ENCODE measurements around the gene CYS1.

CYS1 gene

DNA sequence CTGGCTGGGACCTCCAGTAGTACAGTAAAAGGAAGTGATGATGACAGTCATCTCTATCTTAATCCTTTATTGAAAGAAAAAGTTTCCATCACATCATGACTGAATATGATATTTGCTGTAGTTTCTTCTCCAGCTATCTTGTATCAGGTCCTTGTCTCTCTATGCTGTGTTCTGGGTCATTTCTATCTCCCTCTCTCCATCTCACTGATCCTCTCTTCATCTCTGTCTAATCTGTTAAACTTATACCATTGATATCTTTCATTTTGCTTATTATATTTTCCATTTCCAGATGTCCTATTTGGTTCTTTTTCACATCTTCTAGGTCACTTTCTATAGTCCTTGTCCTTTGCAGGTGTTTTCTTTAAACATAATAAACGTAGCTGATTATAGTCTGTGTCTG, 12.3 kb downstream of the CYS1 start:
- no peak for DNase-seq

DNA sequence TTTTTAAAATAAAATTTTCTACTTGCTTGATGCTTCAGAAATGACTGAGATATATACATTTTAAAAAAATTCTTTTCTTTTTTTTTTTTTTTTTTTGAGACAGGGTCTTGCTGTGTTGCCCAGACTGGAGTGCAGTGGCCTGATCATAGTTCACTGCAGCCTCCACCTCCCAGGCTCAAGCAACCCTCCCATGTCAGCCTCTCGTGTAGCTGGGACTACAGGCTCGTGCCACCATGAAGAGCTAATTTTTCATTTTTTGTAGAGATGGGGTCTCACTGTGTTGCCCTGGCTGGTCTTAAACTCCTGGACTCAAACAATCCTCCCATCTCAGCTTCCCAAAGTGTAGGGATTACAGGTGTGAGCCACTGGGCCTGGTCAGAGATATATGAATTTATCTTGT, 12.9 kb downstream of the CYS1 start:
- DNase-seq = no peak

DNA sequence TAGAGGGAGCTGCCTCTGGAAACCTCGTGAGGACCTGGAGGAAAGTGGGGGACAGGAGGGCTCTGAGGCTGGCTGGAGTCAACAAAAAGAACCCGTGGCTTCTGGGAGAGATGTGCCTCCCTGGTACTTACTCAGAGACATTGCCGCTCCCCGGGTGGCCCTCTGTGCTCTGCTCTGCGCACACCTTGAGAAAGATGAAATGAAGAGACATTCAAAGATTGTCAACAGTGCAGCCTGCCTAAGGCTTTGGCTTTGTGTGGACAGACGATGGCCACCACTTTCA, 14.5 kb downstream of the CYS1 start:
- DNase-seq = no peak

DNA sequence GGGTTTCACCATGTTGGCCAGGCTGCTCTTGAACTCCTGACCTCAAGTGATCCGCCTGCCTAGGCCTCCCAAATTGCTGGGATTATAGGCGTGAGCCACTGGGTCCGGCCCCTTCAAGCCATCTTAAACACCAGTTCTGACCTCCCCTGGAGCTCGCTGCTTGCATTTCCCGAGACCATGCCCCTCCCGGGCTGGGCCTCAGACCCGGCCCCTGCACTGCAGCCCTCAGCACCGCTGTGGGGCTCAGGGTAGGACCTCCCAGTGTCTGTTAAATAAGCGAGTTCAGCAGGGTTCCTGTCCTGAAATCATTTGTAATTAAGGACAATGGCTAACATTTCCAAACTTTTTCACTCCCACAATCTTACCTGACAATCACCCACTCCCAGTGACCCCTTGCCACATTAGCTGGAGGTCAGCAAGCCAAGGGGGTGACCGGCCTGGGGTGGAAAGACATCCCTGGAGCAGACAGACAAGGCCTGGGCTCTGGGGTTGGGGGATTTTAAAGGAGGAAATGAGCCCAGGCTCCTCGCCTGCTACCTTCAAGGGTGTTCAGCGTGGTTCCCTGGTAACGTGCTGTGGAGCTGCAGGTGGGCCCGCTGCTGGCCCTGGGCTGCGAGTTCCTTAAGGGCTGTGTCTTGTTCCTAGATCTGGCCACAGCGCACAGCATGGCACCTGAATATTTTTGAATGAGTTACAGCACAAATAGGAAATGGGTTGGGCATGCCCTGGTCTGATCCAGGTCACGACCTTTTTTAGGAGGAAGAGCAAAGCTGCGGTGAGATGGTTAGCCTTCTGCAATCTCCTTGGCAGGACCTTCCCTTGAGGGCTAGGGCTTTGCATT, 15.1 kb downstream of the CYS1 start:
- no peak for DNase-seq

DNA sequence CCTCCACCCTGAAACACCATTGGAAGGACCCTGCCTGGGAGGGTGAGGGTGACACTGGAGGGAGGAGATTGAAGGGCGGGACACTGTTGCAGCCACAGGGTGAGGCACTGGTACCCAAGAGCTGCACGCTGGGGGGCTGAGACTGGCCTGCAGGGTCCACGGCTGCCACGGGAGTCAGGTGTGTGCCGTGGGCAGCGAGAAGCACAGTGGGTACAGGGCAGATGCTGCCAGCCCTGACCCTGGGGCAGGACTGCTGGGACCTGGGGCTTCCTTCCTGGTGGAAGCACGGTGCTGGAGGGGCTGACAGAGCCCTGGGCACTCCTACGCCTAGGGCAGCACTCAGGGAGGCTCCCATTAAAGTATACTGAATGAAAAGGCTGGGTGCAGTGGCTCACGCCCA, 16.6 kb downstream of the CYS1 start:
- DNase-seq = no peak

DNA sequence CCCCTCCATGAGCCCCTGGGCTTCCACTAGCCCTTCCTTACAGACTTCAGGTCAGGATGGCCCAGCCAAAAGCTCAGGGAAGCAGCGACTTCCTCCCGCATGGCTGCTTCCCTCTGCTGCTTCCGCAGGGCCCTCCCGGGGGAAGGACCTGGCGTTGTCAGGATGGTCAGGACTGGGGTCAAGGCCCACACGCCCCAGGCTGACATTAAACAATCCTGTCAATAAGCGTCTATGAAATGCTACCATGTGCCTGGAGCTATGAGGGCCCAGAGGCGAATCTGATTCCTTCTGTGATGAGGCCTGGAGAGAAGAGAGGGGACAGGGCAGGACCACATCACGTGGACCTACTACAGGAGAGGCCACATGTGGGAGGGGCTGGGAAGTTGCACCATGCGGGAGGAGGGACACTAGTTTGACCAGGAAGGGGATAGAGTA, 17.3 kb downstream of the CYS1 start:
- DNase-seq = no peak

DNA sequence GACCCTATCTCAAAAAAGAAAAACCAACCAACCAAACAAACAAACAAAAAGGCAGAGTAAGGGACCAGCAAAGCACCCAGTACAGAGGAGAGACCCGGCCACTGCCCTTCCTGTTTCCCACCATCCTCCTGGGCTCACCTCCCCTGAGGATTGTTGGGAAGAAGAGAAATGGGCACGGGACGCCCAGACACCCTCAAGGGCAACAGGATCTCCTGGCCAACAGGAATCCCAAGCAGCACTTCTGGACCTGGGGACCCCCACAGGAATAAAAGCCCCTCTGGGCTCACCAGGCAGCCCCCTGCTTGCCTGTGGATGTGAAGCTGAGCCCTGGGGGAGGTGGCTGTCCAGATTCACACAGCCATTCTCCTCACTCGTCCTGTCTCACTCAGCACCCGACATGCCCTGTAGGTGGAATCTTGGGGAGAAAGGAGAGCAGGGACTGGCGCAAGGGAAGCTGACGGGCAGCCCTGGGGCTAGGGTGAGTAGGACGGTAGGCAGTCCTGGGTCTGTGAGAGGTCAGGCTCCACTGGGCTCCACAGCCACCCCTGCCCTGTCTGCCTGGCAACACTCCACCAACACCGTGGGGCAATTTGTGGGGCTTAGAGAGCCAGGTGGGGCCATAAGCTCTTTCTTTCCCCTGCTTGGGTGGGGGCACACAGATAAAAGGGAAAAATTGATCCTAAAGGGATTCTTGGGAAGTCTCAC, 18.8 kb downstream of the CYS1 start:
- DNase-seq = no peak

DNA sequence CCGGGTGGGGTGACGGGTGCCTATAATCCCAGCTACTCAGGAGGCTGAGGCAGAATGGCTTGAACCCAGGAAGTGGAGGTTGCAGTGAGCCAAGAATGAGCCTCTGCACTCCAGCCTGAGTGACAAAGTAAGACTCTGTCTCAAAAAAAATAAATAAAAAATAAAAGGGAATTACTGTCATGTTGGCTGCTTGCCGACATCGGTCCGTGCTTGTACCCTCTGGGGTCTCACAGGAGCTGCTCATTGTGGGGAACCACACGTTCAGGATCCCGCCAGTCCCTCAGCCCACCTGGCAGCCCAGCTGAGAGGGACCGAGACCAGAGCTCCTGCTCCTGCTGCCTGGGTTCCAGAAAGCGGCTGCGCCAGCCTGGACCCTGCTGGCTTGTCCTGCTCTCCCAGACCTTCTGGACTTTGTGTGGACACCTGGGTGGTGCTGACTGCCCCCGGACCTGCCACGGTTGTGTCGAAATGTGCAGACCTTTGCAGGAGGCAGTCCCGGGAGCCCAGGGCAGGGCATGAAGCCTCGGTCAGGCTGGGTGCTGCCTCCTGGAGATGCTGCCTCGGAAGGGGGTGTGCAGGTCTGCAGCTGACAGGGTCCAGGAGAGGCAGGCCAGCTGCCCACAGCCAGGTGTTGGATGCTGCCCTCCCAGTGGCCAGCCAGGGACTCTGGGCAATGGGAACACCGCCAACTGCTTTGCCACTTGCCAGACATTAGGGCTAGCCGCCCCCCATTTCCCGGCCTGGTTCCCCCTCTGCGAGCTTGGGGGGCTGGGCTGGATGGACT, 20.5 kb downstream of the CYS1 start:
- DNase-seq = no peak

DNA sequence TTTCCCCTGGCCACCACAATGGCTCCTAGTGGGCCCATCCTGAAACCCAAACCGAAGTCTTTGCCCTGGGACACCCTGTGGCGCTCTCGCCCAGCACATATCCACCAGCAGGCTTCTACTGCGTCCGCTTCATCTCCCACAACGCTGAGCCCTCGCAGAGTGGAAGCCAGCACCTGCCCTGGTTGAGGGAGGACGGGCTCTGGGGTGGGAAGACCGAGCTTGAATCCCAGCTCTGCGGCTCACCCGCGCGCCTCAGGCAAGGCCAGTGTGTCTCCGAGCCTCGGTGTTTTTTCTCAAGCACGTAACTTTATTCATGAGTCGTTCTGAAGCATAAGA, 21.2 kb downstream of the CYS1 start:
- no peak for DNase-seq

DNA sequence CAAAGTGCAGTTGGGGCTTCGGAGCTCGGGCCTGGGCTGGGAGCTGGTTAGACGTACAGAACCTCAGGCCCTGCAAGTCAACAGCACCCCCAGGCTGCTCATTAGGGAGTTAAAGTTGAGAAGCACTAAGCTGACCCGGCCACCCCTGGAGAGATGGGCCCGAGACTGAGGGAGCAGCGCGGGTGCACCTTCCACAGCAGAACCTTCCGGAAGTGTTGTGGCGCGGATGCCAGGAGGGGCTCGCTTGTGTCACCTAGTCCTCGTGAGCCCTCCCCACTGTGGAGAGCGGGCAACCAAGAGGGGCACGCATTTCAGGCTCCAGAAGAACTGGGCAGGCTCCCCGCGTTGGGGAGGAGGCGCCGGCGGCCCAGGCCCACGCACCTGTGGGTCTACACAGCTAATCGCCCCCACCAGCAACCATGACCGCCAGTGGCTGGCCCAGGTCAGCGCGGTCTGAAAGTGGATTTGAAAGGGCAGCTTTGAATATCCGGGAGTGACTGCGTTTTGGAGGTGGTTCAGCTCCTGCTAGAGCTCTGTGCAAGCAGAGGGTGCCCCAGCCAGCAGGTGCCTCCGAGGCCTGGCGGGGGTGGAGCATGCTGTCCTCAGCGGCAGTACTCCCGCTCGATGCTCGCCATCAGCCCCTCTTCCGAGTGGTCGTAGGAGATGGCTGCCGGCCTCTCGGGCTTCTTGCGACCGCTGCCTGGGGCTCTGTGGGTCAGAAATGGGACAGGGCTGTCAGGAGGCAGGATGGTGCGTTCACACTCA, 21.8 kb downstream of the CYS1 start:
- DNase-seq = no peak

DNA sequence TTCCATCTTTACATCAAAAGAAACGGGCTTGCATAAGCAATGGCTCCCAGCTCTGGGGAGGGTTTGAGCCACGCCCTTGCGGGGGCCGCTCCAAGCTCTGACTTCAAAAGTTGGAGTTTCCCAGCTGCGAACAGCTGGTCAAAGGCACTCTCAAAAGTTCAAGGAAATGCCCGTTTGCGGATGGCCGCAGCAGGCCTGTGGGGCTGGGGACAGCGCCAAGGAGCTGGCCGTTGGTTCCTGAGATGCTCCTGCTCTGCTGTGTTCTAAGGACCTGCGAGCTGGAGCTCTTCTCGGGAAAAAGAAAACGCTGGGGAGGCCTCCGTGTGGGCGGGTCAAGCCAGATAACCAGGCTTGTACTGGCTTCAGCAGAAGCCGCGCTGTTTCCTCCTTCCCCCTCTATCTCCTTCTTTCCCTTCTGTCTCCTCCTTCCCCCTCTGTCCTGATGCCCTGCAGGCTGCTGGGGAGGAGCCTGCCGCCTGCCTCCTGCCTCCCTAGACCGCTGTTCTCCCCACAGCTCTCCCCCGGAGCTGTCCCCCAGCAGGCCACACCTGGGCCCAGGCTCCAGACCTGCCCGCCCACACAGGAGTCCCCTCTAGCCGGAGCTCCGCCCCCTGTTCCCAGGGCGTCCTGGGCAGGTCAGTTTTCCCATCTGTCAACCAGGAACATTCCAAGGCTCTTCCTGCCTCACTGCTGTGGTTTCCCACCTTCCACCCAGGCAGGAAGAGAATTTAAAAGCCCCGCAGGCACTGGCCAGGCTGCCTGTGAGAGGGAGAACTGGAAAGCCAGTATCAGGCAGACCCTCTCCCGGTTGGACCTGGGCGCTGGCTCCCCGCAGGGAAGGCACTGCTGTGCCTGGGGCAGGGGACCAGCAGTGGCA, 22.7 kb downstream of the CYS1 start:
- DNase-seq = peak; percentile 27

DNA sequence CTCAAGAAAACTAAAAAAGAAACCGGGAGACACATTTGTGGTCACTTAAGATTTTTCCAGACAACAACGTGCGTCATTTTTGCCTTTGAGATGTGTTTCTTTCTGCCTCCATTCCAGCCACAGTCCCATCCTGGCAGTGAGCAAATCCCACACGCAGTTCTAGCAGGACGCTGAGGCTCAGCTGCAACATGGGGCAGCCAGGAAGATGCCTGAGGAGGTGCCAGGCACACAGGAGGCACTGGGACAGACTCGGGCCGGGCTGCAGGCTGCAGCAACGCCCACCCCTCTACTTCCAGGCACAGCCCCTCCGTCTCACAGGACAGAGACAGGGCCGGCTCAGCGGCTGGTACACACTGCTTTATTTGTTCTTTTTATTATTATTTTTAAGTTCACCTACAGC, 23.8 kb downstream of the CYS1 start:
- DNase-seq = no peak

DNA sequence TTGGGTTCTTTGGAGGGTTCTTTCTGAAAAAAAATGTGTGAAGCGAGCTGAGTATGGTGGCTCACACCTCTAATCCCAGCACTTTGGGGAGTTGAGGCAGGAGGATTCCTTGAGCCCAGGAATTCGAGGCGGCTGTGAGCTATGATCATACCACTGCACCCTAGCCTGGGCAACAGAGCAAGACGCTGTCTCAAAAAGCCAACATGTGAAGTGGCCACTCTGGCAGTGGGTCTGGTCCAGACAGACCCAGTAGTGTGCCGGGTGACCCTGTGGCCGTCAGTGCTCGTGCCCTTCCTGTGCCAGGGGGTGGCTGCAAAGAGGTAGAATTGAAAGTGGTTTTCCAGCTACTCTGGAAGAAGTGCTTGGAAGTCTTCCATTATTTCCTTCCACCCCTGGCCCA, 25.2 kb downstream of the CYS1 start:
- no peak for DNase-seq

DNA sequence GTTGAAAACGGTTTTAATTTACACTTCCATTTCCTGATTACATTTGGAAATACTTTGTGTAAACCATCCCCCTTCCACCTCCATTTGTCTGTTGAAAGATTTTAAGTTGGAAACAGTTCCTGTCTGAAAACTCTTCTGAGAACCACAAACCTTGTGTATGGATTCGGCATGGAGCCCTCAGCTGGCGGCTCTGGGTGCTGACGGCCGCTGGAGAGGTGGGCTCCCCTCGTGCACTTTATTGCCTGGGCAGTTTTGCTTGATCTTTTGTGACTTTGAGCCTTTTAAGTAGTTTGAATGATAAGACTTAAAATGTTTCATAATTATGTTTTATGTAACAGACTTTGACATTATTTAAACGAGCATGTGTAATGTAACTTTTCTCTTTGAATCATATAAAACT, 25.8 kb downstream of the CYS1 start:
- DNase-seq = no peak

DNA sequence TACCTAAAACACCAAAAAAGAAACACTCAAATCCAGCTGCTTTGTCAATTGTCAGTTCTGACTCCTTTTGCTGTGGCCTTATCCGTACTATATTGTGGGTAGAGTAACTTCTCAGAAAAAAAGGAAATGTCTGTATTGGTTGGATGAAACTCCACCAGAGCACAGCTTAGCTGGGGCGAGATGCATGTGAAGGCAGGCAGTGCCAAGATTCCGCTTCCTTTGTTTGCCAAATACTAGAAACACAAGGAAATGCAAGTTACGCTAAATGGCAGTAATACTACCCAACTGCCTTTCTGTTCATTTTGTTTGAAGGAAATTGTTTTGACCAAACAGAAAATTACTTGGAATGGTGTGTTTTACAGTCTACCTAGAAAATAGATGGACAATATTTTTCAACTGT, 26.9 kb downstream of the CYS1 start:
- no peak for DNase-seq

DNA sequence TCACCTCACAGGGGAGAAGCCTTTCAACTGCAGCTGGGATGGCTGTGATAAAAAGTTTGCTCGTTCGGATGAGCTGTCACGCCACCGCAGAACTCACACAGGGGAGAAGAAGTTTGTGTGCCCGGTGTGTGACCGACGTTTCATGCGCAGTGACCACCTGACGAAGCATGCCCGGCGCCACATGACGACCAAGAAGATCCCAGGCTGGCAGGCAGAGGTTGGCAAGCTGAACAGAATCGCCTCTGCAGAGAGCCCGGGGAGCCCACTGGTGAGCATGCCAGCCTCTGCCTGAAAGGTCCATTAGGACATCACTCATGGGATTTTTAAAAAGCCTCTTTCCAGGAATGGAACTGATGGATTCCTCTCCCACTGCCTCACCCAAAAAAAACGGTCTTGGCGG, 28.0 kb downstream of the CYS1 start:
- no peak for DNase-seq

DNA sequence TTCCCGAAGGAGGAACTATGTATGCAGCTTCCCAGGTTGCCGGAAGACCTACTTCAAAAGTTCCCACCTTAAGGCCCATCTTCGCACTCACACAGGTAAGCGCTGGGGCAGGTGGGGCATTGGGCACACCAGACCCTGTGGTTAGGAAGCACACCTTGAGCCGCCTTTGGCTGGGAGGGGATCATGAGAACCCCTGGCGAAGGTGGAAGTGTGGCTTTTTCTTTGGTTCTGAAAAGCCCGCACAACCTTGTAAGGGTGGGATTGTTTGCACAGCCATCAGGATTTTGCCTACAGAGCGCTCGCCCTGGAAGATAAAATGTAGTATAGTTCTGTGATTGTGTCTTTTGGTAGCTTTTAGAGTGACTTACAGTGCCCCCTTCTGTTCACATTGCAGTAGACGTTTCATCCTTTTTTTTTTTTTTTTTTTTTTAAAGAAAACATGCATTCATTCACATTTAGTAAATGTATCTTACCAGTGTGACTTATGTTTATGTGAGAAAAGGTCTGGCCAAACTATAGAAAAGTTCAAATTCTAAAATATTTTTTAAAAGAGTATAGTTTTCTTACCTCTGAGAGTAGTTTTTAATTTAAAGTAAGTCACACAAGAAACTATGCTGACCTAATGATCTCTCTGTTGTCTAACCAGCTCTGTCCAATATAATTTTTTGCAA, 31.6 kb downstream of the CYS1 start:
- DNase-seq = no peak

DNA sequence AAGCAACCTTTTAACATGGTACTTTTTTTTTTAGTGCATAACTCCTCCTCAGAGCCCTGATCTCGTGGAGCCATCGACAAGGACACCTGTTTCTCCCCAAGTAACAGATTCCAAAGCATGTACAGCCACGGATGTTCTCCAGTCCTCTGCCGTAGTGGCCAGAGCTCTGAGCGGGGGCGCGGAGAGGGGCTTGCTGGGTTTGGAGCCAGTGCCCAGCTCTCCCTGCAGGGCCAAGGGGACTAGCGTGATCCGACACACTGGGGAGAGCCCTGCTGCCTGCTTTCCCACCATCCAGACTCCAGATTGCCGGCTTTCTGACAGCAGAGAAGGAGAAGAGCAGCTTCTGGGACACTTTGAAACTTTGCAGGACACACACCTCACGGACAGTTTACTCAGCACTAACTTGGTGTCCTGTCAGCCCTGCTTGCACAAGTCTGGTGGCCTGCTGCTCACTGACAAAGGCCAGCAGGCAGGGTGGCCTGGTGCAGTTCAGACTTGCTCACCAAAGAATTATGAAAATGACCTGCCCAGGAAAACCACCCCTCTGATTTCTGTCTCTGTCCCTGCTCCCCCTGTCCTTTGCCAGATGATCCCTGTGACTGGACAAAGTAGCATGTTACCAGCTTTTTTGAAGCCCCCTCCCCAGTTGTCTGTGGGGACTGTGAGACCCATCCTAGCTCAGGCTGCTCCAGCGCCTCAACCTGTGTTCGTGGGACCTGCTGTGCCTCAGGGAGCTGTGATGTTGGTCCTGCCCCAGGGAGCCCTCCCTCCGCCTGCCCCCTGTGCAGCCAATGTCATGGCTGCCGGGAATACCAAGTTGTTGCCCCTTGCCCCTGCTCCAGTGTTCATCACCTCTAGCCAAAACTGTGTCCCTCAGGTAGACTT, 32.4 kb downstream of the CYS1 start:
- no peak for DNase-seq

DNA sequence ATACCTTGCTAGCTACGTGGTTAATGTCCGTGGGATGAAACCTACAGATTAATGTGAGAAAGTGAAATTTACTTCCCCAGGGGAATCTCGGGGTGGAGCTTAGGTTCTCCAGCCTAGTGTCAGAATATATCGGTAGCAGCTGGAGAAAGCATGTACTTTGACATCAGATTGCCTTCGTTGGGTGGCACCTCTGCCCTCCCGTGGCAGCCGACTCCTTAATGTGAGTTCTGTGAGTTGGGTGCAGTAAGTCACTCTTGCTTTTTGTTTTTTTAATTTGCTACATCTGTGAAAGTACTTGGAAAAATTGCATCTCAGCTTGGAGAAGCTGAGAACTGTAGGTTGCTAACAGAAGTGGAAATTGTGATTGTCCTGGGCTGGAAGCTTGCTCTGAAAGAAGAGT, 33.3 kb downstream of the CYS1 start:
- DNase-seq = no peak

DNA sequence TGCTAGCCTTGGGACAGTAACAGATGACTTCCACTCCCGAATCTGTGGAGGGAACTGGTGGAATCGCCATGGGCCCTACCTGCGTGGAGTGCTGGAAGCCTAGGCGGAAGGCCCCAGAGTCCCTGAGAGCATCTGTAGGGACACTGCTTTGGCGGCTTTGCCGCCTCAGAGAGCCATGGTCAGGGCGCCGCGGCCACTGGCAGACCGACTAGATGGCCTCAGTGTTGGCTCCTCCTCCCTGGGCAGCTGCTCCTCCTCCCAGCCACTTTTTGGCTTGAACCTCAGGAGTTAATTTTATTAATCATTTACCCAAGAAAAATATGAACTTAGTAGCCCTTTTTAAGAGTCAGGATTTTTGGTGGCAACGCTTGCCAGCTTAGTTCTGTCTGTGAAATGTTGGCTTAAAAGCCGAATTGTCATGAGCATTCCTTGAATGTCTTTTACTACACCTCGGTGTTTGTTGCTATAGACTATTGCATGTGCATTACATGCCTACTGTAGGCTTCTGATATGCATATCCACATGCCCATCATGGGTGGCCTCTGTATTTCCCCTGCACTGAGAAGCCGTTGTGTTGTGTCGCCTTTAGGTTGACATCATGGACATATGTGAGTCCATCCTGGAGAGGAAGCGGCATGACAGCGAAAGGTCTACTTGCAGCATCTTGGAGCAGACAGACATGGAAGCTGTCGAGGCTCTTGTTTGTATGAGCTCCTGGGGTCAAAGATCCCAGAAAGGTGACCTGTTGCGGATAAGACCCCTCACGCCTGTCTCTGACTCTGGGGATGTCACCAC, 34.5 kb downstream of the CYS1 start:
- no peak for DNase-seq

Measured in stimulated activated CD4-positive, alpha-beta T cell treated with anti-CD3 and anti-CD28 coated beads, Interleukin-4, amount 100 ng/mL, for 1 hour (primary cell).